BJ (cell line): Measurements from ENCODE around the gene PLEKHA3. TPM values are rescaled to one million over a fixed set of nuclear protein-coding genes. Genes with fewer than 3 reads are reported as not detected.

Source experiments
- CTCF ChIA-PET: fragments of 350-600 bp; formaldehyde crosslinking; extraction: SDS; loops from one replicate; lab custom pipeline; 2021; ENCODE audit warnings: antibody characterized with exemption, inconsistent platforms; lab: Yijun Ruan, JAX
- POLR2A ChIA-PET: fragments of 300-600 bp; sonication (Branson Sonifier 250); formaldehyde crosslinking; extraction: SDS; loops from one replicate; lab custom pipeline; 2021; ENCODE audit warnings: antibody characterized with exemption; lab: Charles Lee
- DNase-seq: peaks from one replicate; pipeline ENCODE4 v3.0.0-alpha.2; 2011; ENCODE audit warnings: low read depth
- H3K27me3 ChIP-seq: 2 replicates; pipeline ENCODE4 v1.6.0; 2011; ENCODE audit warnings: low read length; ENCODE audit not compliant: control insufficient read depth, insufficient read depth
- H3K36me3 ChIP-seq: 2 replicates; pipeline ENCODE4 v1.5.1; 2011; ENCODE audit warnings: low read length; ENCODE audit not compliant: control insufficient read depth, insufficient read depth
- H3K4me3 ChIP-seq: 2 replicates; pipeline ENCODE4 v1.5.1; 2011; ENCODE audit warnings: low read depth, mild to moderate bottlenecking, control low read depth, low read length
- CTCF ChIP-seq: IDR thresholded peaks from 2 replicates; pipeline ENCODE4 v1.5.1; 2011; ENCODE audit warnings: low read depth, mild to moderate bottlenecking, control low read depth, inconsistent platforms, low read length, moderate library complexity; ENCODE audit not compliant: insufficient read depth
- polyA plus RNA-seq: library from polyadenylated mRNA; depleted of rRNA; stranded (reverse); fragments of >200 nt; gene quantifications from 2 replicates; pipeline ENCODE4 v1.2.3, GENCODE V29; 2011

PLEKHA3 gene
- polyA plus RNA-seq, 1 experiment: 10.0 TPM

GRCh38 chr2:178499640-178500039, 19.4 kb downstream of the PLEKHA3 start:
- H3K27me3 ChIP-seq: no peaks in the 10 kb centered on the region
- no peak for DNase-seq
- CTCF ChIA-PET: no interaction called here
- H3K4me3 ChIP-seq: no peak overlapping the region
- TF ChIP-seq CTCF: no peak
- H3K36me3 ChIP-seq: peaks cover 4% of the 10 kb centered on the region; the same call in 1 of the 2 replicates
- POLR2A ChIA-PET: no interaction called here

GRCh38 chr2:178502751-178503150, 22.5 kb downstream of the PLEKHA3 start:
- Histone ChIP-seq H3K36me3 (peaks cover 4% of the 10 kb centered on the region; the same call in 1 of the 2 replicates), H3K4me3 (no peak overlapping the region), H3K27me3 (no peaks in the 10 kb centered on the region)
- CTCF ChIA-PET: interaction anchor here (1.0 kb wide), 1 partner anchor 88 kb away, joined by 3 read pairs; no protein-coding TSS in a partner anchor
- POLR2A ChIA-PET: no interaction called here
- DNase-seq: no peak
- no peak for TF ChIP-seq CTCF

- H3K36me3 ChIP-seq: 0 out of 2 replicates have a peak, but pooled peaks cover 3% of the 10 kb centered on the region
- no peak for TF ChIP-seq CTCF
- CTCF ChIA-PET: no interaction called here
- POLR2A ChIA-PET: no interaction called here
- H3K4me3 ChIP-seq: no peak overlapping the region
- H3K27me3 ChIP-seq: no peaks in the 10 kb centered on the region
- DNase-seq: no peak
Observed at GRCh38 chr2:178506101-178506500, 25.8 kb downstream of the PLEKHA3 start.

- CTCF ChIA-PET: no interaction called here
- POLR2A ChIA-PET: no interaction called here
- no peaks in the 10 kb centered on the region for H3K27me3 ChIP-seq
Observed at GRCh38 chr2:178506524-178506923, 26.3 kb downstream of the PLEKHA3 start.

GRCh38 chr2:178506949-178507348, 26.7 kb downstream of the PLEKHA3 start:
- ChIA-PET POLR2A (no interaction called here), CTCF (no interaction called here)
- Histone ChIP-seq H3K27me3 (no peaks in the 10 kb centered on the region), H3K36me3 (0 out of 2 replicates have a peak, but pooled peaks cover 3% of the 10 kb centered on the region), H3K4me3 (no peak overlapping the region)
- TF ChIP-seq CTCF: no peak
- no peak for DNase-seq

More at GRCh38 chr2:178506524-178506923, 26.3 kb downstream of the PLEKHA3 start:
- no peak for DNase-seq
- no peak for TF ChIP-seq CTCF
- Histone ChIP-seq H3K4me3 (no peak overlapping the region), H3K36me3 (0 out of 2 replicates have a peak, but pooled peaks cover 3% of the 10 kb centered on the region)
